Hepatocyte (in vitro differentiated cells): ENCODE data around the gene DNTT. TPM values are rescaled to one million over a fixed set of nuclear protein-coding genes. Genes with fewer than 3 reads are reported as not detected.

ENCODE experiments used
- DNase-seq: peaks from one replicate; pipeline ENCODE4 v3.0.0-alpha.2; 2016; ENCODE audit warnings: low spot score
- H2AFZ ChIP-seq: fragments of 200-600 bp; sonication (generic); 2 replicates; pipeline ENCODE4 v1.6.0; 2016; ENCODE audit warnings: antibody characterized with exemption, mild to moderate bottlenecking
- H3K27ac ChIP-seq: fragments of 200-600 bp; sonication (generic); 2 replicates; pipeline ENCODE4 v1.5.1; 2016; ENCODE audit warnings: mild to moderate bottlenecking
- H3K27me3 ChIP-seq: fragments of 200-600 bp; sonication (generic); 2 replicates; pipeline ENCODE4 v1.6.1; 2016
- H3K36me3 ChIP-seq: fragments of 200-600 bp; sonication (generic); replicated peaks from 2 replicates; pipeline ENCODE4 v1.5.1; 2016; ENCODE audit warnings: low read depth; ENCODE audit not compliant: insufficient read depth
- H3K4me1 ChIP-seq: fragments of 200-600 bp; sonication (generic); 2 replicates; pipeline ENCODE4 v1.5.1; 2016; ENCODE audit warnings: mild to moderate bottlenecking, moderate library complexity; ENCODE audit not compliant: insufficient read depth
- H3K4me2 ChIP-seq: fragments of 200-600 bp; sonication (generic); 2 replicates; pipeline ENCODE4 v1.6.0; 2016
- H3K4me3 ChIP-seq: fragments of 200-600 bp; sonication (generic); 2 replicates; pipeline ENCODE4 v1.5.1; 2016; ENCODE audit warnings: mild to moderate bottlenecking
- H3K79me2 ChIP-seq: fragments of 200-600 bp; sonication (generic); 2 replicates; pipeline ENCODE4 v1.6.0; 2017; ENCODE audit warnings: mild to moderate bottlenecking
- H3K9me2 ChIP-seq: fragments of 200-600 bp; sonication (generic); replicated peaks from 2 replicates; pipeline ENCODE4 v1.6.0; 2017; ENCODE audit warnings: mild to moderate bottlenecking; ENCODE audit not compliant: insufficient read depth
- H3K9me3 ChIP-seq: fragments of 200-600 bp; sonication (generic); 2 replicates; pipeline ENCODE4 v1.5.1; 2016; ENCODE audit warnings: low read depth, mild to moderate bottlenecking
- H4K20me1 ChIP-seq: fragments of 200-600 bp; sonication (generic); 2 replicates; pipeline ENCODE4 v1.6.0; 2016; ENCODE audit warnings: mild to moderate bottlenecking; ENCODE audit not compliant: insufficient read depth, poor library complexity, severe bottlenecking
- EZH2 ChIP-seq: fragments of 200-600 bp; sonication (generic); IDR thresholded peaks from 2 replicates; pipeline ENCODE4 v1.6.1; 2016; ENCODE audit warnings: antibody characterized with exemption, mild to moderate bottlenecking, borderline replicate concordance
- EZH2phosphoT487 ChIP-seq: fragments of 200-600 bp; sonication (generic); IDR thresholded peaks from one replicate; pipeline ENCODE4 v1.6.1; 2018; ENCODE audit warnings: antibody characterized with exemption, mild to moderate bottlenecking, low read depth, moderate library complexity; ENCODE audit not compliant: unreplicated experiment, severe bottlenecking
- WGBS: methylation state at CpG from one replicate; pipeline ENCODE4 v1.1.6; 2016; ENCODE audit warnings: low lambda C conversion rate; ENCODE audit errors: missing lambda C conversion rate; 5-methylcytosine and 5-hydroxymethylcytosine counted together
- polyA plus RNA-seq: library from polyadenylated mRNA; unstranded; fragments of >200 nt; fragmentation: Nextera tagmentation; extraction: Ambion mirVana; gene quantifications from 2 replicates; pipeline ENCODE4 v1.2.1, GENCODE V29; 2016
- total RNA-seq: library from RNA; depleted of rRNA; stranded (reverse); fragments of >200 nt; gene quantifications from 2 replicates; pipeline ENCODE4 v1.2.3, GENCODE V29; 2014
- TF ChIP-seq, protein P1 (sequence below): fragments of 200-600 bp; sonication (generic); IDR thresholded peaks from 2 replicates; pipeline ENCODE4 v1.5.1; 2016; ENCODE audit warnings: antibody characterized with exemption, mild to moderate bottlenecking; ENCODE audit not compliant: poor library complexity

The DNTT gene
- total and polyA plus RNA-seq, 2 experiments from 2014 or later, result 0.10 TPM; not detected in 1

DNA sequence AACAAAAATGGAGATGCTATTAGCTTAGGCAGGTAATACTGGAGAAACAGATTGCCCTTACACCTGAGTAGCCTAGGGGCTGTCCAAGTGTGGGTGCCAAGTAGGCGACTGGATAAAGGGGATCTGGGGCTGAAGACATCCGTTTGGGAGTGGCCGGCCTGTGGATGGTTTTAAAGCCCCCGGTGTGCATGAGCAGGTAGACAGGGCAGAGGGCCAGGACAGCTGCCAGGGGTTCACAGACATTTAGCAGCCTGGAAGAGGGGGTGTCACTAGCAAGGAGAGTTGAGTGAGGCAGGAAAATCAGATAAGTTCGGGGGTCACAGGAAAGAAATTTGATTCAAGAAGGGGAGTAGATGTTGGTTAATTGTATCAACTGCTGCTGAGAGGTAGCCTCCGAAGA is 56.1 kb downstream of the DNTT start:
- no peak for TF ChIP-seq EZH2
- TF ChIP-seq EZH2phosphoT487, result no peak
- TF ChIP-seq, protein P1, sequence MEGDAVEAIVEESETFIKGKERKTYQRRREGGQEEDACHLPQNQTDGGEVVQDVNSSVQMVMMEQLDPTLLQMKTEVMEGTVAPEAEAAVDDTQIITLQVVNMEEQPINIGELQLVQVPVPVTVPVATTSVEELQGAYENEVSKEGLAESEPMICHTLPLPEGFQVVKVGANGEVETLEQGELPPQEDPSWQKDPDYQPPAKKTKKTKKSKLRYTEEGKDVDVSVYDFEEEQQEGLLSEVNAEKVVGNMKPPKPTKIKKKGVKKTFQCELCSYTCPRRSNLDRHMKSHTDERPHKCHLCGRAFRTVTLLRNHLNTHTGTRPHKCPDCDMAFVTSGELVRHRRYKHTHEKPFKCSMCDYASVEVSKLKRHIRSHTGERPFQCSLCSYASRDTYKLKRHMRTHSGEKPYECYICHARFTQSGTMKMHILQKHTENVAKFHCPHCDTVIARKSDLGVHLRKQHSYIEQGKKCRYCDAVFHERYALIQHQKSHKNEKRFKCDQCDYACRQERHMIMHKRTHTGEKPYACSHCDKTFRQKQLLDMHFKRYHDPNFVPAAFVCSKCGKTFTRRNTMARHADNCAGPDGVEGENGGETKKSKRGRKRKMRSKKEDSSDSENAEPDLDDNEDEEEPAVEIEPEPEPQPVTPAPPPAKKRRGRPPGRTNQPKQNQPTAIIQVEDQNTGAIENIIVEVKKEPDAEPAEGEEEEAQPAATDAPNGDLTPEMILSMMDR, result no peak
- no peaks in the 10 kb centered on the region for H3K79me2 ChIP-seq
- DNase-seq, result no peak
- H3K9me3 ChIP-seq, result no peaks in the 10 kb centered on the region
- H3K27me3 ChIP-seq, result no peaks in the 10 kb centered on the region
- no peak overlapping the region for H3K4me2 ChIP-seq
- WGBS, result 93% methylated on average over 6 of the region's 6 CpGs
- H3K27ac ChIP-seq, result no peak overlapping the region
- H3K4me3 ChIP-seq, result no peak overlapping the region
- H3K9me2 ChIP-seq, result no peaks in the 10 kb centered on the region
- no peaks in the 10 kb centered on the region for H3K36me3 ChIP-seq
- no peaks in the 10 kb centered on the region for H4K20me1 ChIP-seq
- H3K4me1 ChIP-seq, result no peaks in the 10 kb centered on the region
- H2AFZ ChIP-seq, result no peak overlapping the region

DNA sequence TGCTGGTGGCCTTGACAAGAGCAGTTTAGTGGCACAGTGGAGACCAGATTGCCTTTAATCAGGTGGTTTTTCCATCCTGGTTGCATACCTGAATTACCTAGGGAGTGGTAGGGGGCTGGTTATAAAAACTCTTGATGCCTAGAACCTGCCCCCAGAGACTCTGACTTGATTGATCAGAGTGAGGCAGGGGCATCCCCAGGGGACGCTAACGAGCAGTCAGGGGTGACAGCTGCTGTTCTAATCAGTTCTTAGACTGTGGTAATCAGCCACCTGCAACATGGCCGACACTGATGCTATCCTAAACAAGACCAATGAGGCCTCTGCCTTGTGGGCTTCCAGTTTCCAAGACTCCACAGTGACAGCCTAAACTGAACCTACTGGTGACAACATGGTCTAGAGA is 56.5 kb downstream of the DNTT start:
- Histone ChIP-seq H3K4me1 (no peaks in the 10 kb centered on the region), H3K9me3 (no peaks in the 10 kb centered on the region)

DNA sequence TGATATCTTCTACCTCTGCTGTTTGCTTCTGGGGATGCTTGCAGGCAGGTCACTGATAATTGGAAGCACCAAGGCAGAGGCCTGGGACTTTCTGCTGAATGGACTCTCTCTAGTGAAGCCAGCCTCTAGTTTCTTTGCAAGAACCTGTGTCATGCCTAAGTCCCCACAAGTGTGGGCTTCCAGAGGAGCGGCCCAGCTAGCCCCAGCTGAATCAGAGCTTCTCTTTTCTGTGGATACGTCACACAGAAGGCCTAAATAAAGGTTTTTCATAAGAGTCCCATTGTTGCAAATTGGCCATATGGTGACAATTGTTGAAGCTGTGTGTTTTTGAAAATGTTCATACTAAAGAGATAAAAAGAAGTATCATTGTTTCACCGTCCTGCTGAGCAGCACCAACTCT is 61.3 kb downstream of the DNTT start:
- no peaks in the 10 kb centered on the region for H4K20me1 ChIP-seq
- WGBS, result 91% methylated on average over 3 of the region's 3 CpGs
- H3K4me3 ChIP-seq, result no peak overlapping the region
- no peak overlapping the region for H2AFZ ChIP-seq
- TF ChIP-seq EZH2phosphoT487 (no peak), EZH2 (no peak)
- TF ChIP-seq, protein P1, result no peak
- no peaks in the 10 kb centered on the region for H3K79me2 ChIP-seq
- H3K4me2 ChIP-seq, result no peak overlapping the region
- no peak overlapping the region for H3K27ac ChIP-seq
- H3K27me3 ChIP-seq, result no peaks in the 10 kb centered on the region
- DNase-seq, result no peak
- no peaks in the 10 kb centered on the region for H3K36me3 ChIP-seq
- no peaks in the 10 kb centered on the region for H3K9me2 ChIP-seq
- no peaks in the 10 kb centered on the region for H3K4me1 ChIP-seq
- no peaks in the 10 kb centered on the region for H3K9me3 ChIP-seq

More for the DNA sequence above, 56.5 kb downstream of the DNTT start:
- no peak overlapping the region for H2AFZ ChIP-seq
- no peaks in the 10 kb centered on the region for H3K79me2 ChIP-seq
- no peaks in the 10 kb centered on the region for H3K27me3 ChIP-seq
- H4K20me1 ChIP-seq, result no peaks in the 10 kb centered on the region
- H3K4me2 ChIP-seq, result no peak overlapping the region
- WGBS, result 86% methylated on average over 3 of the region's 3 CpGs
- H3K9me2 ChIP-seq, result no peaks in the 10 kb centered on the region
- no peaks in the 10 kb centered on the region for H3K36me3 ChIP-seq
- no peak overlapping the region for H3K4me3 ChIP-seq
- no peak for DNase-seq
- H3K27ac ChIP-seq, result no peak overlapping the region
- TF ChIP-seq, protein P1, result no peak
- TF ChIP-seq EZH2, result no peak
- no peak for TF ChIP-seq EZH2phosphoT487

DNA sequence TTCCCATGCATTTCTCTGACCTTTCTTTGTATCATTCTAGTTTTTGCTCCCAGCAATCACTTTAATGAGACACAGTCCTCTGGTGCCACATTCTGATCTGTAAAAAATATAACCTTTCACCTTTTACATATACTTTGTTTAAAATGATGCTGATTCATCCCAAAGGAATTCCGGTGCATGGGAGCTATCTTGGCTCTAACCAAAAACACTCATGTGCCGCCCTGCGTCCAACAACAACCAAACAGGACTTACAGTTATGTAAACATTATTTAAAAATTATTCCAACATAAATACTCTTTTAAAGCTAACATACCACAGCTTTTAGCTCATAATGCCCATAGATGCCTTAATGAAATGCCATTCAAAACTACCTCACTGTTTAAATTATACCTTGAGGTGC is 62.3 kb downstream of the DNTT start:
- no peaks in the 10 kb centered on the region for H4K20me1 ChIP-seq
- no peaks in the 10 kb centered on the region for H3K36me3 ChIP-seq
- H3K27ac ChIP-seq, result no peak overlapping the region
- no peaks in the 10 kb centered on the region for H3K9me2 ChIP-seq
- 43% methylated on average over 3 of the region's 3 CpGs for WGBS
- no peaks in the 10 kb centered on the region for H3K79me2 ChIP-seq
- H3K9me3 ChIP-seq, result no peaks in the 10 kb centered on the region
- TF ChIP-seq EZH2phosphoT487, result no peak
- no peak for TF ChIP-seq EZH2
- TF ChIP-seq, protein P1, result no peak
- H3K4me3 ChIP-seq, result no peak overlapping the region
- no peak overlapping the region for H3K4me2 ChIP-seq
- no peaks in the 10 kb centered on the region for H3K27me3 ChIP-seq
- H3K4me1 ChIP-seq, result no peaks in the 10 kb centered on the region
- no peak overlapping the region for H2AFZ ChIP-seq
- no peak for DNase-seq
